Hypothalamus (tissue), 51 donors: Measurements from ENCODE around the gene PEX13.

Source experiments
- DNase-seq, 51 donors: peaks; one replicate each; lab custom pipeline; 2025; lab: John Stamatoyannopoulos, UW

Gene PEX13

GRCh38 chr2:61065714-61066709, 48.5 kb downstream of the PEX13 start, which contains the start of gene SANBR:
Gene SANBR (plus strand): TSS chr2:61065871. CDS start chr2:61070351, 4,480 bp downstream.
- DNase-seq: peak; percentile 17 to 92 (median 77)

DNA sequence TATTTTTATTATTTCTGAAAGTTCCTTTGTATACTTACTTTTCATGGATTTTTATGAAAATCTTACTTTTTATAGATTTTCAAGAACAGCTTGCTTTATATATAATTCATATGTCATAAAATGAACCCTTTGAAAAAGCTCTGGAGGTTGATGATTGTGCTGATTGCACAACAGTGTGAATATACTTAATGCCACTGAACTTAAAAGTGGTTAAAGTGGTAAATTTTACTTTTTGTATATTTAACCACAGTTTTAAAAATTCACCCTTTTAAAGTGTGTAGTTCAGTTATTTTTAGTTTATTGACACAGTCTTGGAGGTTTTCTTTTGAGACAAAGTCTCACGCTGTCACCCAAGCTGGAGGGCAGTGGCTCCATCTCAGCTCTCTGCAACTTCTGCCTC, 56.6 kb downstream of the PEX13 start:
- DNase-seq: no peak

- DNase-seq: no peak
Observed at GRCh38 chr2:61085883-61086282, 68.4 kb downstream of the PEX13 start.

- no peak for DNase-seq
Observed at GRCh38 chr2:61089797-61090196, 72.3 kb downstream of the PEX13 start.

- DNase-seq: no peak
Observed at GRCh38 chr2:61090386-61090921, 72.9 kb downstream of the PEX13 start.

DNA sequence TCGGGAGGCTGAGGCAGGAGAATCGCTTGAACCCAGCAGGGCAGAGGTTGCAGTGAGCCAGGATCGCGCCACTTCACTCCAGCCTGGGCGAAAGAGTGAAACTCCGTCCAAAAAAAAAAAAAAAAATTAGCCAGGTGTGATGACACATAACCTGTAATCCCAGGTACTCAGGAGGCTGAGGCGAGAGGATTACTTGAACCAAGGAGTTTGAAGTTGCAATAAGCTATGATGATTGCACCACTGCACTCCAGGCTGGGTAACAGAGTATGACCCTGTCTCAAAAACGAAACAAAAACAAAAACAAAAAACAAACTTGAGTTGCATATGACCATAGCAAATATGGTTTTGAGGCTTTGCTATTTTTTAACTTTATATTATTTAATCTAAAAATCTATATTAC, 74.0 kb downstream of the PEX13 start:
- DNase-seq: no peak

DNA sequence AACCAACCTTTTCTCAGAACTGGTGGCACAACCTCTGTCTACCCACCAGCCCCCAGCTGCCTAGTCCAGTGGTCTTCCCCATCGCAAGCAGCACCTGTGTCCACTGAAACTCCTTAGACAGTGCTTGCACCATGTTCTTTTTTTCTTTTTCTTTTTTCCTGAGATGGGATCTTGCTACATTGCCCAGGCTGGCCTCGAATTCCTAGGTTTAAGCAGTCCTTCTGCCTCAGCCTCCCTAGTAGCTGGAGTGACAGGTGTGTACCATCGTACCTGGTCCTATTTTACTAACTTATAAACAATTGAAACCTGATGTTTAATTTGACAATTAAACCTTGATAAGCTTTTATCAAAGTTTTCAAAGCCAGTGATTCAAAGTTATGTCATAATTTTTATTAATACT, 78.9 kb downstream of the PEX13 start:
- no peak for DNase-seq

DNA sequence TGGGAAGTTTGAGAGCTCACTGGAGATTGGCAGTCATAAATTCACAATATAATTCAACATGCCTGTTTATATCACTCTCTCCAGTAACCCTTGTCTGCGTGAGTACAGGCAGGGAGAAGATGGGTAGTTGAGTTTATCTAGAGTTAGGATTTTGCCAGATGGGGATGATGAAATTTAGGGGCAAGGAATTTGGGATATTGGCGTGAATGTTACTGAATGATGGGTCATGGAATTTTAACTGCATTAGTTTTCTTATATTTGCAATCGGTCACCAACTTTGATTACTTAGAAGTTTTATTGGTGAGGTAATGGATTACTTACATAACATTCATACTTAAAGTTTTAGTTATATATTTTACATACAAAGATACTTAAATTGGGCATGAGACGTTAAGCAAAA, 83.3 kb downstream of the PEX13 start:
- no peak for DNase-seq
